ENCODE measurements around the gene GRK5.

- TF ChIP-seq EP300 (IDR thresholded peaks at IDR 0.05) = no peak
- TF ChIP-seq CTCF (IDR thresholded peaks at IDR 0.05) = no peak
- no peak for TF ChIP-seq POLR2A (IDR thresholded peaks at IDR 0.05)
Measured at GRCh38 chr10:119337796-119338432, 130.5 kb downstream of the GRK5 start.
